Measurements from ENCODE around the gene MAN2A1.

Gene MAN2A1

GRCh38 chr5:109916481-109917153 is 226.9 kb downstream of the MAN2A1 start:
- no peak for DNase-seq
